HG02571 (cell line): ENCODE measurements around the gene FBXO5.
A peak's percentile ranks its signal among the peaks of the same experiment; 100 is the strongest.
"Not testable (repeated sequence)": the region's sequence is repeated elsewhere in the genome, so short reads cannot be mapped to it uniquely, and the experiment has no call there.

Experiments used
- ATAC-seq: cut with Tn5 transposase; IDR thresholded peaks from one replicate; pipeline ENCODE4 v1.9.1; 2021; ENCODE audit warnings: mild to moderate bottlenecking, moderate library complexity; ENCODE audit not compliant: unreplicated experiment

The FBXO5 gene

GRCh38 chr6:152993431-152993830, 10.6 kb upstream of the FBXO5 start:
- no peak for ATAC-seq

DNA sequence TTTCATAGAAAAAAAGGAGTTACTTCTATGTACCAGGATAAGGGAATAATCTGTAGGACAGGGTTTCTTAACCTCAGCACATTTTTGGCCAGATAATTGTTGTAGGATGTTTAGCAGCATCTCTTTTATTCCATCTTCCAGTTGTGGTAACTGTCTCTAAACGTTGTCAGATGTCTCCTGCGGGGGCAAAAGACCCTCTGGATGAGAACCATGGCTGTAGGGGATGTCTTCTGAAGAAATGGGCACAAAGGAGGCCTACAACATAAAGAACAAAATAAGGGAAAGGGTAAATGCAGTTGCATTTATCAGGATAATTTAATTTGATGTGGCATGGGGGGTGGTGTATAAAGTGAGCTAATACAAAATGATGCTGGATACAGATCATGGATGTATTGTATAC, 4.1 kb upstream of the FBXO5 start:
- no peak for ATAC-seq

DNA sequence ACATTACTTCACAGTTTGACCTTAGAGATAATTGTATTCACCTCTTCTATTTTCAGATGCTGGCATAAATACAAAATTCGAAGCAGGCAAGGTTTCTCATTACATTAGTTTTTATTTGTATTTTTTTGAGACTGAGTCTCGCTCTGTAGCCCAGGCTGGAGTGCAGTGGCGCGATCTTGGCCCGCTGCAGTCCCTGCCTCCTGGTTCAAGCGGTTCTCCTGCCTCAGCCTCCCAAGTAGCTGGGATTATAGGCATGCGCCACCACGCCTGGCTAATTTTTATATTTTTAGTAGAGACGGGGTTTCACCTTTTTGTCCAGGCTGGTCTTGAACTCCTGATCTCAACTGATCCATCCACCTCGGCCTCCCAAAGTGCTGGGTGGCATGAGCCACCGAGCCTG, 2.5 kb upstream of the FBXO5 start:
- ATAC-seq = not testable (repeated sequence)

DNA sequence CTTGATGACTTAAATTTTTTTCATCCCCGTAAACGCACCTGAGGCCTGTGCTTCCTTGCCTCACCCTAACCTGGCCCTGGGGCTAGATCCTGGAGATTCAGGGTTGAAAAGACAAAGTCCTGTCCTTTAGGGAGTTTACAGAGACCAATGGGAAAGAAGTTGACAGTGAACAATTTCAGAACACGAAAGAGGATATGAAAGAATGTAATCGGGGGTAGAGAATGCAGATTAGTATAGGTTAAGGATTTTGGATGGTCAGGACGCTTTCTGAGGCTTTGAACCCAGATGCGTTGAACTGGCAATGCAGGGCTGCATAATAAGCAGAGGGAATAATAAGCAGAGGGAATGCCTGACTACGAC, 1.7 kb upstream of the FBXO5 start:
- ATAC-seq = peak; percentile 22

DNA sequence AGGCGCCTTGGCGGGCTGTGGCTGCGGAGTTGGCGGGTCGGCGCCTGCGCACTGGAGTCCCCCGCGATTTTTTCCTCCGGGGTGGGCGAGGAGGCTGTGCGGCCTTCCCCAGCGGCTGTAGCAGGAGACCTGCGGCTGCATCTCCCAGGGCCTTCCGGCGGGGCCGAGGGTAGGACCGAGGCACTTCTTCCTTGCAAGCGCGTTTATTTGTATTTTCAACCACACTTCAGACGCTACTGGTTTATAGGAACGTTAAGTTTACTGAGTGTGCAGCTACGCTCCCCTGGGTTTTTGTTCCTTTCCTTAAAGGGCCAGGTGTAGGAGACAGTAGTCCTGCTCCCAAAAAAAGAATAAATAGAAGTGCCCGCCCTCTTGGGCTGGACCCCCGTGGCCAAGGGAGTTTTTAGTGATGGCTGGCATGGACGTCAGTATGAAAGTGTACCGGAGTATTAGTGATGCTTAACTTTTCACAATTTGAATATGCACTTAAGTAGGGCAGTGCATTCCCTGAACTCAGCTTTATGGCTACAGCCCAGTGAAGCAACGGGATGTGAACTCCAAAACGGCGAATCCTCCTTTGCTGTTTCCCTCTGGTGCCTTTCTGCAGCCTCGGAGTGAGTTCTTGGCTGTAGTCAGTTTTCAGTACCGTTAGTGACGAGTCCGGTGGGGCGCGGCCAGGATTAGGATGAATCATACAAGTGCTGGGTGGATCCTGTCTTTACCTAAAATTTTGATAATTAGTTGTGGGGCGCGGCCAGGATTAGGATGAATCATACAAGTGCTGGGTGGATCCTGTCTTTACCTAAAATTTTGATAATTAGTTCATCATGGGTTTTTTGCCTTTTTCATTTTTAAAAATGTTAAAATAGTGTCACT, 1.0 kb upstream of the FBXO5 start:
- peak; percentile 24 for ATAC-seq

GRCh38 chr6:152981989-152982903, 595 bp downstream of the FBXO5 start:
- no peak for ATAC-seq

DNA sequence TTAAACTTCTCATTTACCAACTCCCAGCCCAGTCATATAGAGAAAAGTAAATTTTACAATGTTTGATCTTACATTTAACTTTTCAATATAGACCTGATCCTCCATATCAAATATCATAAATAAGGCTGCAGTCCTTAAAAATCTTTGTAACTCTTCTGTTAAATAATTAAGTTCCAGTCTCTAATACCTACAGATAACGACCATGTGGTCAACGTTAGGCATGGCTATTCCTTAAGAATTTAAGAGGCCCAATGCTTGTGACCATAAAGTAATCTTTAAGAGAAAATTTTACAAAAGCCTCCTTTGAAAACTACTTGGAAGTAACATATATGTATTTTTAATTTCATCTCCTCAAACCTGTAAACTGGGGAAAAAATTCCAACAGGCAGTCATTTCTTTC, 1.6 kb downstream of the FBXO5 start:
- no peak for ATAC-seq

DNA sequence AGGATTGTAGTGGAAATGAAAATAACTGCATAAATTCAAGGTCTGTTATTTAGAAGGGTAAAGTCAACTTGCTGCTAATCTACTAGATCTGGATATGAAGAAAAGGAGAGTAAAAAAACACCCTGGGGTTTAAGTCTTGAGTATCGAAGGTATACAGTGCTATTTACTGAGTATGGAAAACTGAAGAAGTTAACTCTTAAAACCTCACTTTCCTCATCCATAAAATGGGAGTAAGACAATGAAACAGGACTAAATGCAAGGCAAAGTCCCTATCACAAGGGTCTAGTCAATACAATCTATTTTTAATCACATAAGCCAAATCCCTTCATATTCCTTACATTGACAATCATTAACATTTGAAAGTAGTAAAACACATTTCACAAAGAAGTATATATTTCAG, 2.2 kb downstream of the FBXO5 start:
- no peak for ATAC-seq

DNA sequence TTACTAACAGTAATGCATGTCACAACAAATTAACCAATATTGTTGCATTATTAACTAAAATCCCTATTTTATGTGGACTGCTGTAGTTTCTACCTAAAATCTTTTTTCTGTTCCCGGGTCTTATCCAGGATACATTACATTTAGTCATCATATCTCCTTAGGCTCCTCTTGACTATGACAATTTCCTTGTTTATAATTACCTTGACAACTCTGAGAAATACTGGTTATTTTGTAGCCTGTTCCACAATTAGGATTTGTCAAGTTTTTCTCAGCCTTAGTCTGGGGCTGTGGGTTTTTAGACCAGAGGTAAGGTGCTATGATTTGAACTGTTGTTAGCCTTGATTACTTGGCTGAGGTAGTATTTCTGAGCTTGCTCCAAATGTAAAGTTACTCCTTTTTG, 3.7 kb downstream of the FBXO5 start:
- ATAC-seq = no peak

DNA sequence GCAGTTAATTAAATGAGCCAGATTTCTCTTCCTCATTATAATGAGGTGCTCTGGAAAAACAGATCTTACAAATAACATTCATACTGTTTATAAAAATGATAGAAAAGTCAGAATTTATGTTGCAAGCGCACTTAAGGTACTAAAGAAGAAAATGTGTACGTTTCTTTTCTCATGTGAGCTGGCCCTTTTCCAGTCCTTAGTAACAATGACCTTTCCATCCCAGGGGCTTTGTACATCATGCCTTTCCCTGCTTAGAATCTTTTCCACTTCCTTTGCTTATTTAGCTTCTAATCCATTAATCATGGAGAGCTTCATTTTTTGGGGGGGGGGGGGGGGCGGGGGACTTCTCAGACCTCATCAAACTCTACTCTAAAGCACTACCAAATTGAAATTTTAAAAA, 4.8 kb downstream of the FBXO5 start:
- ATAC-seq = no peak

- ATAC-seq = no peak
Observed at GRCh38 chr6:152977556-152977955, 5.3 kb downstream of the FBXO5 start.

DNA sequence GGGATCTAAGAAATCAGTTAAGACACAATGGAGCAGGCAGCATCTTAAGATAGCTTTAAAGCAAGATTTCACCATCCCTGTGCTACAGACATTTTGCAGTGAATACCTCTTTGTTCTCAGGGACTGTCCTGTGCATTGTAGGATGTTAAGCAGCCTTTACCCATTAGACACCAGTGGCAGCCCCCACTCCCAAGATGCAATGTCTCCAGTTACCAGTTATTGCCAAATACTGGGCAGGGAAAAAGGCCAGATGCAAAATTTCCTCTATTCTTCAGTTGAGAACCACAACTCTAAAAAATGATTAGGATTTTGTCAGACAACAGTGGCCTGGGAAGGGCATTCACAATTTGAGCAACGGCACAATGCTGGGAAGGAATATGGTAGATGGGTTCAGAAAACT, 6.1 kb downstream of the FBXO5 start:
- ATAC-seq = no peak

- ATAC-seq = no peak
Observed at GRCh38 chr6:152975204-152975915, 7.5 kb downstream of the FBXO5 start.

- ATAC-seq = no peak
Observed at GRCh38 chr6:152973916-152974315, 8.9 kb downstream of the FBXO5 start.

- ATAC-seq = no peak
Observed at GRCh38 chr6:152969688-152970418, 13.0 kb downstream of the FBXO5 start.

DNA sequence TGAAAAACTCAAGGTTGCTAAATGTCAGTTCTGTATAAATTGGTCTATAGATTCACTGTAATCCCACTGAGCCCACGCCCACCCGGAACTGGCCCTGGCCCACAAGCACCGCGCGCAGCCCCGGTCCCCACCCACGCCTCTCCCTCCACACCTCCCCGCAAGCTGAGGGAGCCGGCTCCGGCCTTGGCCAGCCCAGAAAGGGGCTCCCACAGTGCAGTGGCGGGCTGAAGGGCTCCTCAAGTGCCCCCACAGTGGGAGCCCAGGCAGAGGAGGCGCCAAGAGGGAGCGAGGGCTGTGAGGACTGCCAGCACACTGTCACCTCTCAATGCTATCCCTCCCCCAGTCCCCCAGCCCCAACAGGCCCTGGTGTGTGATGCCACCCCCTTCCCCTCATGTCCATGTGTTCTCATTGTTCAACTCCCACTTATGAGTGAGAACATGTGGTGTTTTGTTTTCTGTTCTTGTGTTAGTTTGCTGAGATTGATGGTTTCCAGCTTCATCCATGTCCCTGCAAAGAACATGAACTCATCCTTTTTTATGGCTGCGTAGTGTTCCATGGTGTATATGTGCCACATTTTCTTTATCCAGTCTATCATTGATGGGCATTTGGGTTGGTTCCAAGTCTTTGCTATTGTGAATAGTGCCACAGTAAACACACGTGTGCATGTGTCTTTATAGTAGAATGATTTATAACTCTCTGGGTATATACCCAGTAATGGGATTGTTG, 16.5 kb downstream of the FBXO5 start:
- ATAC-seq = not testable (repeated sequence)

GRCh38 chr6:152959333-152959732, 23.5 kb downstream of the FBXO5 start:
- ATAC-seq = no peak

- no peak for ATAC-seq
Observed at GRCh38 chr6:152957796-152958195, 25.0 kb downstream of the FBXO5 start.

DNA sequence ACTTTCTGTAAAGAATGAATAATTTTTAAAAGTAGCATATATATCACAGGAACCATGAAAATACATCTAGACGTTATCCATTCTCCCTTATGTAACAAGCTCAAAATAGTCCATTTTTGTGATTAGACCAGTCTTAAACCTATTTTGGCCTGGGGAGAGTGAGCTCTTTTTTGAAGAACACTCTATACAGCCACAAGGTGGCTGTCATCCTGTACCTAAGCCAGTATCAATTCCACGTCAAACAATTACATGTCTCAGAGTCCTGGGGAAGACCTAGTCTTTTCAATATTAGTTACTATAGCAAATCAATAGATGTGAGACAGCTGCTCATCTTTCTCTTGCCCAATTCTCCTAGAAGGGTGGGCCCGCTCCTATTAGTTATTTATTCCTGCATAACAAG, 28.4 kb downstream of the FBXO5 start:
- no peak for ATAC-seq
